Stimulated activated CD8-positive, alpha-beta memory T cell treated with anti-CD3 and anti-CD28 coated beads, Interleukin-15, amount 100 ng/mL, for 24 hours (primary cell): ENCODE measurements around the gene SPDYE1.

ENCODE experiments used
- DNase-seq: peaks from one replicate; pipeline ENCODE4 v3.0.0-alpha.2; 2020; ENCODE audit warnings: low read depth

Gene SPDYE1

GRCh38 chr7:44044315-44045225 is 46.9 kb downstream of the SPDYE1 start, which contains the start of gene DBNL:
DBNL (plus strand) TSS chr7:44044702; CDS start chr7:44044738, 36 bp downstream.
- peak; percentile 89 for DNase-seq

DNA sequence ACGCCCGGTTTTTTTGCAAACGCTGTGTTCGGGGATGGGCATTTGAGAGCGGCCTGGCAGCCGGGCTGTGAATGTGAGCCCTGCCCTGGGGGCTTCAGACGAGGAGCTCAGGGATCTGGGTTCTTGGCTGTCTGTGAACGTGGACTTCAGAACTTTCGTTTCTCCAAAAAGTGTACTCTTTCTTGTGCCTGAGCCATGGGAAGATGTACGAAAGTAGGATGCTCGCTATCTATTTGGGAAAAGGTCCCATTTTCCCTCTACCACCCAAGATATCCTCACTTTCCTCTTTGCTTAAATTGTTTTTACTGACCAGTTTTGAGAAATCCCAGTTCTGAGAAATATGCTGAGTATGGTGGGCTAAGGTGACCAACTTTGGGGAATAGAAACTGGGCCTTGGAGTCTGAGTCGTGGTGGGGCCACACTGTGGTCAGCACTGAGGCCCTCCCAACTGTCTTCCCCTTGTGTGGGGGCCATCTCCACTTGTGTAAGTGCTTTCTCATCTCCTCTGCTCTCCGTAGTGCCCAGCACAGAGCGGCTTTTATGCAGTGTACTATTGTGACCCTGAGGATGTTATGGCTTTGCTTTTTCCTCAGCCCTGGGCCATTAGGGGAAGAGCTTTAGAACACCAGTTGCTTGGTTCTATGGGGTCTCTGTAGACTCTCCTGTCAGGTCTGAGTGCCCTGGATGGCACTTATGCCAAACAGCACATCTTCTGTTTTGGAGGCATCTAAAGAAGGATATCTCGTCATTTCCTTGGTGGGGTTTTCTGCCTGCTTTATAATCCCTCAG is 47.7 kb downstream of the SPDYE1 start:
- no peak for DNase-seq

DNA sequence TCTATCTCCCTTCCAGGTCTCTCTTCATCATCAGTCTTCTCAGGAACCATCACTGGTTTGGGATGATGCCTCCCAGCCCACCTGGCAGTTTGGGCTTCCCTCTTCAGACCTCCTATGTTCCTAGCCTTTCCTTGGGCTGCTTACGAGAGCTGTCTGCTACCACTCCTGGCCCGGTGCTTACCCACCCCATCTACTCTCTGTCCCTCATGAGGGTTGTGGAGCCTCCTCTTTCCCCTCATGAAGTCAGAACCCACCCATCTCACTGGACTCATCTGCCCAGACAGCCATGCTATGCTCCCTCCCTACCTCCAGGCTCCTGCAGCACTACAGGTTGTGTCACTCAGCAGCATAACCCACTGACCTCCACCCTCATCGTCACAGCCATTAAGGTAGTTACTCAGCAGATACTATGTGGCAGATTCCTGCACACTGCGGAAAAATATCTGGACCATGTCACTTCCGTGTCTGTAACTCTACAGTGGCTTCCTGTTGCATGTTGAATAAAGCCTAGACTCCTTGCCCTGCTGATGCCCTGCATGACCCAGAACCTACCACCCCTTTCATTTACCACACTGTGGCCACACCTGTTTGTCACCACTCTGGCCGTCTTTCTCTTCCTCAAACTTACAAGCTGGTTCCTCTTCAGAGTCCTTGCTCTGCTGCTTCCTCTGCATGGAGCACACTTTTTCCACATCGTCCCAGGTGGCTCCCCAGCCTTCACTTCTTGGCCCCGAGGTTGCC is 48.8 kb downstream of the SPDYE1 start:
- DNase-seq, result no peak

- no peak for DNase-seq
Measured at GRCh38 chr7:44048031-44048795, 50.5 kb downstream of the SPDYE1 start.

- DNase-seq, result no peak
Measured at GRCh38 chr7:44050121-44050914, 52.6 kb downstream of the SPDYE1 start.

GRCh38 chr7:44050915-44051560 is 53.3 kb downstream of the SPDYE1 start:
- DNase-seq, result no peak

- no peak for DNase-seq
Measured at GRCh38 chr7:44051611-44052220, 54.0 kb downstream of the SPDYE1 start.

DNA sequence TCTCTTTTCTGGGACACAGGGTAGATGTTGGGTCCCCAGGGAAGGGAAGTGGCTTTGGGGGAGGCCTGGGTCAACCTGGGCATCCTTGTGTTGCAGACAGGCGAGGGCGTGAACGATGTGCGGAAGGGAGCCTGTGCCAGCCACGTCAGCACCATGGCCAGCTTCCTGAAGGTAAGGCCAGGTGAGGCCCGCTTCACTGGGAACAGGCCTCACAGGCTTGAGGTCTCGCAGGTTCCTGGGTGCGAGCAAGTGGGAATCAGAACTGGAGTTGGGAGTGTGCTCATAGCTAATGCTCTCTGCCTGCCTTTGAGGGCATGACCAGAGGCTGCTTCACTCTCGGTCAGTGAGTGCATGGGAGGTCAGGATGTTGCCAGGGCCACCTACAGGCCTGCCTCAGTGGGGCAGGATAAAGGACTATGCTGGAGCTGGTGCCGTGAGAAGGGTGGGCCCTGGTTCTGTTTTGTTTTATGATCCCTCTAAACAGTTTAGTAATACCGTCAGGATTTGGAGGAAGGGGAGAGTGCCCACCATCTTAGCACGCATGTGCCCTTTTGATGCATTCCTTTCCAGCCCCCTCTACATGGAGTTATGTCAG is 55.2 kb downstream of the SPDYE1 start:
- DNase-seq, result no peak

- no peak for DNase-seq
Measured at GRCh38 chr7:44056681-44057080, 59.0 kb downstream of the SPDYE1 start.

DNA sequence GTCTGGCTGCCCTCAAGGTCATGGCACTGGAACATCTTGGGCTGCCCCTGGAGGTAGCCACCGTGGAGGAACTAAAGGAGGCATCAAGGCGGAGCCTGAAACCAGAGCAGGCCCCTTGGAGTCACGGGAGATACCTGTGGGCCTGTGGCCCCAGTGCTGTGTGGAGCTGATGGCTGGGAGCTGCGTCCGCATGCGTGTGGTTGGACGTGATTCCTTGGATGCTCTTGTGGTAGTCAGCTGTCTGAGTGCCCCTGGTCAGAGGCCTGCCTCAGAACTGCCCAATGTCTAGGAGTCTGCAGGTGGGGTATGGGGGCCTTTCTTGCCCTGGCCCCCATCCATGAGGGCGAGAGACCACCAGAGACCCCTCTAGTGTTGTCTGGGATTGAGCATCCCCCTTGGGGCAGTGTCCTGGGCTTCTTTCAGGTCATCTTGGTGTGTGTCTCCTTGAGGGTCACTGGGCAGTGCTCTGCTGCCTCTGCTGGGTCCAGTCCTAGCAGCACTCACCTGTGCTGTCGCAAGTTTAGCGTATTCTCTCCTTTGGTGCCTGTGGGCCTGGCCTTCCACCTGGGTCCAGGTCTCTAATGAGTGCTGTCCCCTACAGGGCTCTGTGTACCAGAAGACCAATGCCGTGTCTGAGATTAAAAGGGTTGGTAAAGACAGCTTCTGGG is 59.6 kb downstream of the SPDYE1 start:
- DNase-seq, result no peak

- no peak for DNase-seq
Measured at GRCh38 chr7:44057849-44058758, 60.4 kb downstream of the SPDYE1 start.

- no peak for DNase-seq
Measured at GRCh38 chr7:44058759-44059218, 61.1 kb downstream of the SPDYE1 start.

GRCh38 chr7:44059219-44060090 is 61.8 kb downstream of the SPDYE1 start:
- DNase-seq, result no peak
